ENCODE data around the gene SCFD1.

The SCFD1 gene

DNA sequence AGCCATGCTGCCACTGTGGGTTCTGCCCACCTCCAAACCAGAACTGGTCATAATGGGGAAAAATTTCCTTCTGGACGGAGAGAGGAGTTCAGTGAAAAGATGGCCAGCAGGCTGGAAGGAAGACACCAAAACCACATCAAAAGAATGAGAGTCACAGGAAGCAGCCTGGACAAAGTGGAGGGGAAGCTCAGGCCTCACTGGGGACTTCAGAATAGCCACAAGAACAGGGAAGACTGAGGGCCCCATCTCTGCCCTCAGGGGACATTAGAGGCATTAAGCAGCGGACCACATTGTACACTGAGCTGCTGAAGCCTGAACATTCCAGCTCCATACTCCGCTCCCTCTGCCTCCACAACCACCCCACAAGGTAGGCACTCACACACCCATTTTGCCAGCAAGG is 132.7 kb downstream of the SCFD1 start:
- DNase-seq (ENCODE audit: low read depth in 3 of 3) = no peak

- no peak for DNase-seq (ENCODE audit: low read depth in 3 of 3)
Measured at GRCh38 chr14:30756594-30756993, 134.5 kb downstream of the SCFD1 start.

DNA sequence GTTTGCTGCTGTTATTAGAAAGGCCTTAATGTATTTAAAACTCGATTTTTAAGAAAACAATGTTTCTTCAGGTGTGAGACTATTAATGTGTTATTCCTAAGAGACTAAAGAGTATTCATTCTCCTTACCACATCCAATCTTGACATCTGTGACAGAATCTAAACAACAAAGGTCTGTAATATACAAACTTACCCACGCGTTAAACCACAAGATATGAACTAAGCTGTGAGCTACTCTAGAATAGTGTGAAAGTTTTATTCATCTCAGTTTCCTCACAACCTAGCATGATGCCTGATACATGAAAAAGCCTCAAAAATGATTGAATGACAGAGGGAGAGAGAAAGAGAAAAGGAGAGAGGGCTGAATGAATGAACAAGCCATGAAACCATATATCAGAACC is 135.0 kb downstream of the SCFD1 start:
- DNase-seq (ENCODE audit: low read depth in 3 of 3) = no peak

DNA sequence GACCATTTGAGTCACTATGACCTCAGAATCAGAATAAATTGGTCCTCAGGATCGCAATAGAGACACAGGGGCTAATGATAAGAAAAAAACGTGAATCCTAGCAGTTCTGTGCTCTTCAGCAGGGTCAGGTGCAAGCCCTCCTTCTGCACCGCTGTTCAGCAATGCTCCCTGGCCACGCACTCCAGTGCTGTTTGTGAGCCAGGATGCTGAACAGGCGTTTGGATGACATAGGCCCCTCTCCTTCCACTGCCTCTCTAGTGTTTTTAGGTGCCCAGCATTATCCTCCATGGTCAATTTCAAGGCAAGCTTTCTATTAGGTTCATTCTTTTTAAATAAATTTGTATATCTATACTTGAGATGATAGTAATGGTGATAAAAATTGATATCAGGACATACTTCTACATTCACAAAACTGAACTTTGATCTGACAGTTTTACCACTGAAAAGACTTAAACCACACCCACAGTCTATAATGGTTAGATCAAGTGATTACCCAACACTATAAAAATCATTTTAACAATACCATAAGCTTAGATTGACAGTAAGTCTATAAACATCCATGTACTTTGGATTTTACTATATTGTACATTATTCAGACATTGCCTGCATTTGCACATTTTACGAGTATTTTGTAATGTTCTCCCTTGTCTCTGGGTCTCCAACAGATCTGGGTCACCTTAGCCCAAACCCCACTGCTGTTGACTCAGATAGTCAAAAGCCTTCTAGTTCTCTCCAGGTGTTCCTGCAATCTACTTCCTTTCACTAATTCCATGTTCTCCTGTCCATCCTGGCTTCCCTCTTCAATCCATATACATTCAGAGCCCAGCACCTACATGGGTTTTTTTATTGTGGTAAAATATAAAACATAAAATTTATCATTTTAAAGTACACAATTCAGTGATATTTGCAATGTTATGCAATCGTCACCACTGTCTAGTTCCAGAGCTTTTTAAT is 137.3 kb downstream of the SCFD1 start:
- DNase-seq (ENCODE audit: low read depth in 3 of 3) = no peak

- no peak for DNase-seq (ENCODE audit: low read depth in 3 of 3)
Measured at GRCh38 chr14:30763891-30764290, 141.8 kb downstream of the SCFD1 start.

DNA sequence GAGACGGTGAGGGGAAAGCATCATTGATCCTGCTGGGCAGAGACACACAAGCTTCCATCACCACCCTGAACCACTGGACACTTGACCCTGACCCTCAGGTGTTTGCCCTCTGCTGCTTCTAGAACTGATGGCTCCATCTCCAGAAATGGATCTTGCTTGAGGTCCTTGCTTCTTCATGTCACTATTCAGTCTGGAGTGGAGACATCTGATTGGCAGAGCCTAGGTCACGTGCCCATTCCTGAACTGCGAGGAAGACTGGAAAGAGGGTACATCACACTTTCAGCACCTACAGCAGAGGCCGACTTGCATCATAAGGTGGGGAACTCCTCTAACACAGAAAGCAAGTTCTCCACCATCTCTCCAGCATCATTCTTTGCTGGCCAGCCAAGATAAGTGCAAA is 145.5 kb downstream of the SCFD1 start:
- no peak for DNase-seq (ENCODE audit: low read depth in 3 of 3)

DNA sequence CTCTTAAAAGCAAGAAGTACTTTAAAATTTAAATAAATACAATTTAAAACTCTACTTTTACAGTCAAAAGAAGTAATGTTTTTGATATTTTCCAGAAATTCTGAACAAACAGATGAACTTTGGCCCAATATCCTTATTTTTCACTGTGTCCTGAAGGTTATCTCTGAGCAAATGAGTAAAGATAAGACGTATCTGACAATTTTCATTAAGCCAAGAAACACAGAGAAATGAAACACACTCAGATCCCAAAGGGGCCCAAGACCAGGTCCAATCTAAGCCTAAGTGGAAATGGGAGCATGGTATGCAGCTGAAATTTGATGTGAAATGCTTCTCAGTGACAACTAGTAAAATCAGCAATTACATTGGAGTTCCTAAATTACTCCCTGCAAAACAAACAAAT is 146.7 kb downstream of the SCFD1 start:
- DNase-seq (ENCODE audit: low read depth in 3 of 3) = no peak

GRCh38 chr14:30770376-30770775 is 148.3 kb downstream of the SCFD1 start:
- no peak for DNase-seq (ENCODE audit: low read depth in 3 of 3)

DNA sequence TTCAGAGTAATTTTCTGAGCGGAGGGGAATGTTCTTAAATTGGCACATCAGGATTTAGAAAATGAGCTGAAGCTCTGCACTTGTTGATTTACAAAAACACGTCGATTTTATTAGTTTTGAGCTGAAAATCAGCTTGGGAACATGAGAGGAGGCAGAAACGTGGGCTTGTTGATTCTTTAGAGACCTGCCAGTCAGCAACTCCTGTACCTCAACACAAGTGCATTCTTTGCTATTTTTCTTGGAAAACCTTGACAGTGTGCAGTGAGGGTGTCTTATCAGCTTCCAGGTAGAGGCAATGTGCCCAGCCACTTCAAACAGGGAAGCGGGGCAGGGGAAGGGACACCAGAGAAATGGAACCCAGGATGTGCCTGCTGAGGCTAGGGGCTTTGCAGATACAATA is 149.5 kb downstream of the SCFD1 start:
- no peak for DNase-seq (ENCODE audit: low read depth in 3 of 3)

DNA sequence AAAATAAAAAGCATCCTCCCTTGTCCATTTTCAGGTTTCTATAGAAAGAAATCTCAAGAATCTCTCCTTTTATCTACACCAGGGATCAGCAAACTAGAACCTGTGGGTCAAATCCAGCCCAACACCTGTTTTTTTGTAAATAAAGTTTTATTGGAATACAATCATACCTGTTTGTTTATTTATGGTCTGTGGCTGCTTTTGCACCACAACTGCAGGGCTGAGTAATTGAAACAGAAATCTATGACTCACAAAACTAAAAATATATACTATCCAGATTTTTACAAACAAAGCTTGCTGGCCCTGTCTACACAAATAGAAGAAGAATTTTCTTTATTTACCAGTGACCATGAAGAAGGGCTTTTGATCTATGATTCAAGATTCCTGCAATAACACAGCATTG is 157.1 kb downstream of the SCFD1 start:
- no peak for DNase-seq (ENCODE audit: low read depth in 3 of 3)
